GM18858 (cell line): Measurements from ENCODE around the gene FGF3.
"Not testable (repeated sequence)": the region's sequence is repeated elsewhere in the genome, so short reads cannot be mapped to it uniquely, and the experiment has no call there.

Source experiments
- ATAC-seq: cut with Tn5 transposase; IDR thresholded peaks from one replicate; pipeline ENCODE4 v1.9.1; 2021; ENCODE audit not compliant: unreplicated experiment

The FGF3 gene

DNA sequence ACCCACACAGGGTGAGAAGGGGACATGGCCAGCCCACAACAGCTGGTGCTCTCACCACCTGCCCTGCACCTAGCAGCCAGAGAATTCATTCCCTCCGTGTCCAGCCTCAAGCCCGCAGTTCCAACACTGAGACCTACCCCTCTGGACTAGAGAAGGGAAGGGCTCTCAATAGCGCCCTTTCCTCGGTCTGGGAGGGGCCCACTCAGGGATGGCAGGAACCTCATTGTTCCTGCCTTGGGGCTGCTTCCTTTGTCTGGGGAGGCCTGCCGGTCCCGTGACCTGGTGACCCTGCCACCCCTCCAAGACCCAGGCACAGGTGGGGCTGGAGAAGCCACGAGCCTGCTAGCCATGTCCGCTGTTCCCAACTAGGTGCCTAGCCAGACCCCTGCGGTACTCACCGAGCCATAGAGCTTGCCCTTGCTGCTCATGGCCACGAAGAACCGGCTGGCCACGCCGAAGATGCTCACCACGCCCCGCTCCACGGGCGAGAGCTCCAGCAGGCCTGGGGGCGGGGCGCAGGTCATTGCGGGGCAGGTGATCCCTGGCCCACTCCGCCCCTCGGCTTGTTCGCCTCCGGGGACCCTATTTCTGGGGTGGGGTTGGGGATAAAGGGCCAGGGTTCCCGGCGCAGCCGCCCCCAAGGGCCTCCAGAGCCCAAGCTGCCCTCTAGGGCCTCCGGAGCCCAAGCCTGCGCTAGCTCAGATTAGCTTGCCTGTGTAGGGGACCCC lies 45.4 kb downstream of the FGF3 start:
- ATAC-seq = no peak

DNA sequence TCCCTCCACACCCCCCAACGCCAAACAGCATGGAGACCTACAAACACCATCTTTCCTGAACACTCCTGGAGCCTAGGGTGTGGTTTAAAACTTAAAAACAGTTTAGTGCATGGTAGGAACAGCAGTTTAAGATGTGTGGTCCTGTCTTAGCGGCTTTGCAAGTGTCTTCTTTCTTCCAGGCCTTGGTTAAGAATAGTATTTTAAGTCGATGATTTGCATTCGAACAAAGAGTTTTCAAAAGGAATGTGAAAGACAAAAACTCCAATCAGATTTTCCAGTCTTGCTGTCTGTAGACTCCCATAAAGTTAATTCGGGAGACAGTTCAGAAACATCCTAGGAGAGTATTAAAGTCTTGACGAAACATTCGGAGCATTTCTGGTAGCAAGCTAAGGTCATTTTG lies 47.8 kb downstream of the FGF3 start:
- no peak for ATAC-seq

DNA sequence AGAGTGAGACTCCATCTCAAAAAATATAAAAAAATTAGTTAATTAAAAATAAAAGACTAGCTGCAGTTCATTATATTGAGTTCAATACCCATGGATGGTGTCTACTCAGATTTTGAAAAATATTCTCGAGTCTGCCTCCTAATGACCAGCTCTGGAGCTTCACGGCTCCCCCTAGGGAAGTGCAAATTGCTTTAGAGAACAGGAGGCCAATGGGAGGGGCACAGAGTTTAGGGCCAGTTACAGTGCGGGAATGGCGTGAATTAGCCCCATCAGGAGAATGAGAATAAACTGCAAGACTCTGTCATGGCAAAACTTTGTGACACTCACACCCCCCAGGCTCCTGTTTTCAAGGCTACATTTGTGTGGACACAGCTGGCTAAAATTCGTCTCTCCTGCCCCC lies 48.7 kb downstream of the FGF3 start:
- ATAC-seq = no peak

DNA sequence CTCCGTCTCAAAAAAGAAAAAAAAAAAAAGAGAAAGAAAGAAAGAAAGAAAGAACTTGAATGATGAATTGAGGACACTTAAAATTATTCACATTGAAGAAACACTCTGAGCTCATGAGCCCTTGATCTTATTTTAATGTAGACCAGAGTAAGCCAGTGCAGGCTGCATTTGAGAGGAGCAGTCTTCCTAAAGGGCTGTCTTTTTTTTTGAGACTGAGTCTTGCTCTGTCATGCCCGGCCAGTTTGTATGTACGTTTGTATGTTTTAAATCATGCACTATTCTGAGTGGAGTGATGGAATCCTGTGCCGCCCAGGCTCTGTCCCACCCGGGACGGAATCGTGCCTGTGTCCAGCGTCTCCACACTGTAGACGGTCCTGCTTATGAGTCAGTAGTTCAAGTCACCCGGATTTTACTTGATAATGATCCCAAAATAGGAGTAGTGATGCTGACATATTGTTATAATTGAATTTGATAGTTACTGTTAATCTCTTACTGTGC lies 53.7 kb downstream of the FGF3 start:
- no peak for ATAC-seq

DNA sequence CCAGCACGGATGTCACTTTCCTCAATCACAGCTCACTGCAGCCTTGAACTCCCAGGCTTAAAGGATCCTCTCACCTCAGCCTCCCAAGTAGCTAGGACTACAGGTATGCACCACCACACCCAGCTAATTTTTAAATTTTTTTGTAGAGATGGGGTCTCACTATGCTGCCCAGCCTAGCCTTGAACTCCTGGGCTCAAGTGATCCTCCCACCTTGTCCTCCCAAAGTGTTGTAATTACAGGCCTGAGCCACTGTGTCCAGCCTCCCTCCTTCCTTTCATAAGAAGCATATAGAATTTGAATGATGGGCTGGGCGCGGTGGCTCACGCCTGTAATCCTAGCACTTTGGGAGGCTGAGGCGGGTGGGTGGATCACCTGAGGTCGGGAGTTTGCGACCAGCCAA lies 54.3 kb downstream of the FGF3 start:
- not testable (repeated sequence) for ATAC-seq

DNA sequence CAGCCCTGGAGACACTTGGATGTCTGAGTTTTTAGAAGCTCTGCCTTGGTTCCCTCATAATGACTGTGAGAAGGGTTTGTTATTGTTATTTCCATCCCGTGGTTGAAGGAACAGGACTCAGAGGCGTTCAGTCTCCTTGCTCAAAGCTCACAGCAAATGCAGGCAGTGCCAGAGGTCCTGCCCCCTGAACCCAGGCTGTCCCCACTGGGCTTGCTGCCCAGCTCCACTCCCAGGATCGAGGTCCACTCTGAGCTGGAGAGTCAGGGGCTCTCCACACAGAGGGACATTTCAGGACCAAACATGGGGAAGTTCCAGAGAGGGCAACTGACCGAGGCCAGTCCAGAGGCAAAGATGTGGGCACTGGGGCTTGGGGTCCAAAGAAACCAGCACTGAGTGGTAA lies 58.9 kb downstream of the FGF3 start:
- no peak for ATAC-seq
